G401.6 (cell line): ENCODE measurements around the gene CNTLN.
"Not testable (repeated sequence)": the region's sequence is repeated elsewhere in the genome, so short reads cannot be mapped to it uniquely, and the experiment has no call there.

Source experiments
- FAIRE-seq: peaks from 2 replicates; lab custom pipeline; 2012; peaks lifted over from hg19 to GRCh38; lab: Jason Lieb, UNC

CNTLN gene

GRCh38 chr9:17134396-17135294 lies at the start of gene CNTLN:
Gene CNTLN, plus strand, starts transcription at chr9:17135040. Its CDS starts 26 bp downstream, at chr9:17135066.
- FAIRE-seq: peak; percentile 89

DNA sequence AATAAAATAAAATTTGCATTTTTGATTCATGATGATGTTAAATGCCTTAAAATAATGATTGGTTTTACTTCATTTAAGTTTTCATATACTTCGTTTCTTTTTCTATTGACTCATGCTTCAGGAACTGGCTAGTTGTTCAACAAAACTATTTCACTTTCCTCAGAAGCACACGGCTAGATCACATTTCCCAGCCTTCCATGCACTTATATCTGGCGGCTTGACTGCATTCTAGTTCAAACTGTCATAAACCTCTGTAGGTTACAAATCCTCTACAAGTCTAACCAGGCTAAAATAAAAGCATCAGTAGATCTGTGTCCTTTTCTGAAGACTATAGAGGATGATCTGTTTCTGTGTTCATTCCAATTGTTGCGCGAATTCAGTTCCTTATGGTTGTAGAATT lies 46.3 kb upstream of the CNTLN start:
- no peak for FAIRE-seq

- FAIRE-seq: no peak
Observed at GRCh38 chr9:17090041-17090440, 44.8 kb upstream of the CNTLN start.

DNA sequence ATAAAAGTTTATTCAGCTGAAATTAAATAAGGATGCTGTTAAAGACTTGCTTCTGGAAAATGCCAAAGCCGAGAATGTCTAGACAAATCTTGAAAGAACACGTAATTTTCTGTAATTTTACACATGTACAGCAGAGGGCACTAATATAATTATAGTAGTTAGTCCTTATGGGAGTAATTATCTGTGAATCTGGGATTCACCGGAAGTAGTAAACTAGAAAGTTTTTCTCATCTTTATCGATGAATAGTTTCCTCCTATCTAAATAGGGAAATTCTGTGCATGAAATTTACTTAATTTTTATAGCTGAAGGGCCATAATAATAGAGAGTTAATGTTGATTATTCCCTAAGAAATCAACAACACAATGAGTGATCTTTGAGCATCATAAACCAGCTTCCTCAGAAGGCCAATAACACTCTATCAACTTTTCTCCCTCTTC lies 18.4 kb upstream of the CNTLN start:
- FAIRE-seq: peak; percentile 95

DNA sequence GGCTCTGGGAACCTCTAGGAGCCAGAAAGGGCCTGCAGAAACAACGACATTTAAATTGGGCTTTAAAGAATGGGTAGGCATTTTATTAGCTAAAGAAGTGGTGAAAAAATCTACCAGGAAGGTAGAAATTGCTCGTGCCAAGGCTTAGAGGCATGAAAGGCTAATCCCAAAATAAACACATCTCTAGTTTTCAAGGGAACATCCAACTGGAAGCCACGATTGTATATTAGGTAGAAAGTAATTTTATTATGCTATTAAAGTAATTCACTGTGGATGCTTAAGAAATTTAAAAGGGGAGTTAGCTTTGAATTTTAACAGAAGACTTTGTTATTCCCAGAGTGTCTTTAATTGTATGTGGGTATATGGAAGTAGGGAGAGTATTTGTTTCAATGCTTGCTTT lies 17.5 kb upstream of the CNTLN start:
- FAIRE-seq: peak; percentile 39

DNA sequence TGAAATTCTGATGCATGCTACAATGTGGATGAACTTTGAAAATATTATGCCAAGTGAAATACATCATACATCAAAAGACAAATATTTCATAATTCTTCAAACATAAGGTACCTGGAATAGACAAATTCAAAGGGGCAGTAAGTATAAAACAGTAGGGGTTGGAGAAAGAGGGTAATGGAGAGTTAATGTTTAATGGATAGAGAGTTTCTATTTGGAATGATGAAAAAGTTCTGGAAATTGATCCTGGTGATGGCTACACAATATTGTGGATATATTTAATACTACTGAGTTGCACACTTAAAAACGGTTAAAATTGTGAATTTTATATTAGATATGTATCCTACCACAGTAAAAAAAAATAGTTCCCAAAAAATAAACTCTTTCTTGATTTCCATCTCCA lies 14.6 kb upstream of the CNTLN start:
- FAIRE-seq: no peak

GRCh38 chr9:17121264-17121663 lies 13.6 kb upstream of the CNTLN start:
- FAIRE-seq: no peak

- FAIRE-seq: no peak
Observed at GRCh38 chr9:17130291-17130690, 4.5 kb upstream of the CNTLN start.

DNA sequence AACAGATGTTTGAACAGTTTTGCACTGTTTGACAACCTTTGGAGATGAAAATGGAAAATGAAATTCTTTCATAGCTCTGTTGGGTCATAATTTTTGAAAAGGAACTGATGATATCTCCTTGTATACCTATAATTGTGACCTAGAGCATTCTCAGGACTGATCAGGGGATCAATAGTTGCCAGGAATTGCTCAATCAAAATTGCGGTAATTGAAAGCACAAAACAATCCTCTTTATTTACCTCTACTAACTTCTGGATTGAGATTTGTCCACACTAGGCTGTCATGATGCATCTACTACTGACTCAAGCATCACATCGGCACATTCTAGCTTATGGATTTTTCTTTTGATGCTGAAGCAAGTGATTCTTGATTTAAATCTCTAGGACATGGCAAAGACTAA lies 4.1 kb upstream of the CNTLN start:
- no peak for FAIRE-seq

DNA sequence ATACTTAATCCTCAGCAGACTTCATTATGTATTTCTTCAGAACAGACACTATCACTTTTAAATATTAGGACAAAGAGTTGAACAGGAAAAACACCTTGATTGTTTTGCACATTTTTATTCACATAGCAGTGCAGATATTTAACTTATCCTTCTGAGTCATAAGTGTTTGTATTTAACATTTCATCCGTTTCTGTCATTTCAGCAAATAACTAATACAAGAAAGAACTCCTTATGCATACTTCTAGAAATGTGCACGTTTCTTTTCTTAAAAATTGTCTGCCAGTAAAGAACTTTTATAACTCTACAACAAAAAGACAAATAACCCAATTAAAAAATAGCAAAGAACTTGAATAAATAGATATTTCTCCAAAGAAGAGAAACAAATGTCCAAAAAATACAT lies 3.3 kb upstream of the CNTLN start:
- FAIRE-seq: peak; percentile 46

GRCh38 chr9:17135295-17136160 lies 688 bp downstream of the CNTLN start:
- no peak for FAIRE-seq

- FAIRE-seq: no peak
Observed at GRCh38 chr9:17137566-17137965, 2.7 kb downstream of the CNTLN start.

DNA sequence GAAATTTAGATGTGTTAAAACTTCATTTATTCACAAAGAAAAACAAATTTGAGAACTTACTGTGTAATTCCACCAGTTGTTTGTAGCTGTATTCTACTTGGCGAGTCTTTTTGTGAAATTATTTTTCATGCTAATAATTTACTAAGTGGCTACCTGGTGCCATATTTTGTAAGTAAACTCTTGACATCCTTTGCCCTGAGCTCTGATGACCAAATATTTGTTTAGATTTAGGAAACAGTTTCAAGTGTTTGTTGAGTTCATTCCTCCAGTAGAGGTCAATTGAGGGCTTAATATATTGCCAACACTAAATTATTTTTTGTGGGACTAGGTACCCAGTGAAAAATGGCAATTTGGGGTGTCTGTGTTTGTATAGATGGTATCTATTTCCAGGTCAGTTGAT lies 3.7 kb downstream of the CNTLN start:
- no peak for FAIRE-seq

- no peak for FAIRE-seq
Observed at GRCh38 chr9:17140418-17140817, 5.6 kb downstream of the CNTLN start.

- no peak for FAIRE-seq
Observed at GRCh38 chr9:17148324-17148723, 13.5 kb downstream of the CNTLN start.

GRCh38 chr9:17159469-17159868 lies 24.6 kb downstream of the CNTLN start:
- FAIRE-seq: no peak

GRCh38 chr9:17160327-17160726 lies 25.5 kb downstream of the CNTLN start:
- no peak for FAIRE-seq

DNA sequence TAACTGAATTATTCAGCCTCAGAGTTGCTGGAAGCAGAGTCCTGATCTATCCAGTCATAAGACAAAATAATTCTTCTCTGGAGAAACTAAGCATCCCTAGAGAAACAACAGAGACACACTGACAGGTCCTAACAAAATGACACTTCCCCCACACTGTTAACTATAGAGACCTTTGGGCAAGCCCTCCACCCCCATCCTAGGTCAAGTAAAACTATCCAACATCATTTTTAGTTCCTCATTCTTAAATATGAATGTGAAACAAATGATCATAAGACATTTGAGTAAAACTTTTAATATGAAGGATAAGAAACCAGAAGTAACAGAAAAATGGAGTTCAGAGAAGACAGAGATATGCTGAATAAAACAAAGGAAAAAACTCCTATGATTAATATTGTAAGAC lies 30.9 kb downstream of the CNTLN start:
- FAIRE-seq: peak; percentile 44

- FAIRE-seq: no peak
Observed at GRCh38 chr9:17166346-17166745, 31.5 kb downstream of the CNTLN start.

DNA sequence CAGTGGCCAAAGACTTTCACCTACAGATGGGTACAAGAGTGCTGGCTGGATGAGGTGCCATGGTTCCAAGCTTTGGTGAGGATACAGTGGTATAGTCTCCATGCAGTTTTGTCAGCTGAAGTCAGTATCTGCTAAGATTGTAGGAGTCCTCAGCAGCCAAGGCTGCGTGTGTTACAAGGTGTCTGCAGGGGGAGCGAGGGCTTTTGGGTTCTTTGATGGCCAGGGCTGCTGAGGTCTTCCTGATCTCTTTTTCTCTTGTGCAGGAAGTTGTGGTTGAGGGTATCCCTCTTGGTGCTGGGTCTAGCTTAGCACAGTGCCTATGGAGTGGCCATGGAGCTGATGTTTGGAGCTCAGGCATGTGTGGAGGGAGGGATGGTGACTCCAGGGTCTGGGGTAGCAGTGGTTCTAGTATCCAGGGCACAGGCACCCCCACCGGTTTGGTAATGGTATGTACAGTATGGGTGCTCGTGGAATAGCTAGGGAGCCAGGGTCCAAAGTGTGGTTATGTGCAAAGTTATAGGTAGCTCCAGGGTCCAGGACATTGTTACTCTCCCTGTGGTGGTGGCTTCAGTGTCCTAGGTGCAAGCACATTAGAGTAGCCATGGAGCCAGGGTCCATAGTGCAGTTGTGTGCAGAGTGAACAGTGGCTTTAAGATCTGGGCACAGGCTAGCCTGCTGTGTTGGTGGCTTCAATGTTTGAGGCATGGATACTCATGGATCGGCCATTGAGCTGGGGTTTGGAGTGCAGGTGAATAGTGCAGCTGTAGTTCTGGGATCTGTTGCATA lies 36.7 kb downstream of the CNTLN start:
- FAIRE-seq: no peak

DNA sequence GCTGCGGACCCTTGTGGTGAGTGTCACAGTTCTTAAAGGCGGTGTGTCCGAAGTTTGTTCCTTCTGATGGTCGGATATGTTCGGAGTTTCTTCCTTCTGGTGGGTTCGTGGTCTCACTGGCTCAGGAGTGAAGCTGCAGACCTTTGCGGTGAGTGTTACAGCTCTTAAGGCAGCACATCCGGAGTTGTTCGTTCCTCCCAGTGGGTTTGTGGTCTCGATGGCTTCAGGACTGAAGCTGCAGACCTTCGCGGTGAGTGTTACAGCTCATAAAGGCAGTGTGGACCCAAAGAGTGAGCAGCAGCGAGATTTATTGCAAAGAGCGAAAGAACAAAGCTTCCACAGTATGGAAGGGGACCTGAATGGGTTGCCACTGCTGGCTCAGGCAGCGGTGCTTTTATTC lies 42.7 kb downstream of the CNTLN start:
- not testable (repeated sequence) for FAIRE-seq

DNA sequence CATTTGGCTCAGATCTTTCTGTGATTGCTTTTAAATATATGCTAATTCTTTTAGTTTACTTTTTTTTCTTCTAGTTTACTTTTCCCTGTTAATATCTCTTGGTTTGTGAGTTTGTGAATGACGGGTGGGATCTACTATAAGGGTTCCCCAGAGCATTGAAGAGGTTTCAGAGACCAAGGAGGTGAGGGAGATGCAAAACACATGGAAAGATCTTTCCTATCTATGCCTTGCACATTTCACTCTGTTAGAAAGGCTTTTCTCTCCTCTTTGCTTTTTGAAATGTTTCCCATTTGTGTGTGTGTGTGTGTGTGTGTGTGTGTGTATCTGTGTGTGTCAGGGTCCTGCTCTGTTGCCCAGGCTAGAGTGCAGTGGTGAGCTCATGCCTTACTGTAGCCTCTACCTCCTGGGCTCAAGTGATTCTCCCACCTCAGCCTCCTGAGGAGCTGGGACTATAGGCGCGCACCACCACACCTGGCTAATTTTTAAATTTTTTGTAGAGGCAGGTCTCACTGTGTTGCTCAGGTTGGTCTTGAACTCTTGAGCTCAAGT lies 50.7 kb downstream of the CNTLN start:
- peak; percentile 30 for FAIRE-seq
